HepG2 (cell line): ENCODE data around the gene SC5D. TPM values are rescaled to one million over a fixed set of nuclear protein-coding genes. Genes with fewer than 3 reads are reported as not detected.

Experiments
- ATAC-seq: fragments of 200-7000 bp; cut with Tn5 transposase; 3 replicates; pipeline ENCODE4 v1.9.1; 2020; ENCODE audit warnings: mild to moderate bottlenecking, moderate library complexity
- BruUV-seq: library from RNA; stranded (reverse); fragments of 400-500 nt; replicated peaks from 2 replicates; lab custom pipeline; 2021; lab: Mats Ljungman, UMichigan
- CTCF ChIA-PET: fragments of 300-600 bp; formaldehyde crosslinking; extraction: SDS; loops from one replicate; lab custom pipeline; 2021; ENCODE audit warnings: low total read pairs, inconsistent platforms, low intra/inter-chr PET ratio; lab: Yijun Ruan, JAX
- POLR2A ChIA-PET: fragments of 350-600 bp; sonication (Branson Sonifier 250); formaldehyde crosslinking; loops from one replicate; lab custom pipeline; 2020; ENCODE audit warnings: antibody characterized with exemption, inconsistent platforms; lab: Yijun Ruan, JAX
- DNase-seq: peaks from one replicate; pipeline ENCODE4 v3.0.0-alpha.2; 2015; ENCODE audit warnings: low spot score
- FAIRE-seq: peaks from 3 replicates; lab custom pipeline; 2011; peaks lifted over from hg19 to GRCh38; lab: Jason Lieb, UNC
- H2AFZ ChIP-seq: one replicate; pipeline ENCODE4 v1.6.1; 2011; ENCODE audit warnings: low read length, inconsistent platforms
- H3K27ac ChIP-seq: fragments of 300-600 bp; 3 replicates; pipeline ENCODE4 v1.8.0; 2011; ENCODE audit warnings: mixed run types, mild to moderate bottlenecking, mixed read lengths, low read length, inconsistent platforms; ENCODE audit not compliant: insufficient read depth; ENCODE audit errors: extremely low read length
- H3K27me3 ChIP-seq, 2 experiments: fragments of 200-600 bp in 1 of 2; 2 replicates in 1 of 2; 3 replicates in 1 of 2; pipeline versions ENCODE4 v1.6.0 to v1.8.0; 2011; ENCODE audit warnings: low read length in 2 of 2, mild to moderate bottlenecking in 2 of 2, moderate library complexity in 2 of 2, inconsistent platforms in 1 of 2; ENCODE audit not compliant: insufficient read depth in 2 of 2, control insufficient read depth in 1 of 2
- H3K36me3 ChIP-seq, 2 experiments: fragments of 200-600 bp in 1 of 2; replicated peaks in 1 of 2; 2 replicates in 1 of 2; 3 replicates in 1 of 2; pipeline versions ENCODE4 v1.5.1 to v1.8.0; 2011; ENCODE audit warnings: low read length in 2 of 2, inconsistent platforms in 1 of 2; ENCODE audit not compliant: insufficient read depth in 2 of 2, control insufficient read depth in 1 of 2
- H3K4me1 ChIP-seq: 2 replicates; pipeline ENCODE4 v1.5.1; 2012; ENCODE audit warnings: low read length, inconsistent platforms; ENCODE audit not compliant: insufficient read depth
- H3K4me2 ChIP-seq: 2 replicates; pipeline ENCODE4 v1.6.0; 2011; ENCODE audit warnings: low read depth, low read length, inconsistent platforms
- H3K4me3 ChIP-seq, 3 experiments: fragments of 200-600 bp in 1 of 3; sonication (generic), shearing (Covaris generic) in 1 of 3; replicated peaks in 1 of 3; 2 replicates each; pipeline ENCODE4 v1.5.1; 2011 to 2016; ENCODE audit warnings: low read length in 3 of 3, inconsistent platforms in 2 of 3, low read depth in 2 of 3, mild to moderate bottlenecking in 2 of 3, control low read depth in 1 of 3, mixed read lengths in 1 of 3; ENCODE audit not compliant: insufficient read depth in 1 of 3
- H3K79me2 ChIP-seq: one replicate; pipeline ENCODE4 v1.6.1; 2011; ENCODE audit warnings: low read length, inconsistent platforms; ENCODE audit not compliant: insufficient read depth
- H3K9ac ChIP-seq: 2 replicates; pipeline ENCODE4 v1.6.0; 2011; ENCODE audit warnings: mild to moderate bottlenecking, low read depth, low read length, inconsistent platforms; ENCODE audit not compliant: insufficient read depth
- H3K9me3 ChIP-seq: 2 replicates; pipeline ENCODE4 v1.5.1; 2012; ENCODE audit warnings: mild to moderate bottlenecking, low read length
- H4K20me1 ChIP-seq: 2 replicates; pipeline ENCODE4 v1.6.0; 2011; ENCODE audit warnings: inconsistent platforms, mild to moderate bottlenecking, low read length, moderate library complexity; ENCODE audit not compliant: insufficient read depth
- MEIS1 ChIP-seq: sonication (generic); formaldehyde crosslinking; IDR thresholded peaks from 2 replicates; pipeline ENCODE4 v1.9.0; 2021; ENCODE audit warnings: mild to moderate bottlenecking, missing genetic modification reagents, moderate library complexity, borderline replicate concordance
- PHF8 ChIP-seq: sonication (generic); formaldehyde crosslinking; IDR thresholded peaks from 2 replicates; pipeline ENCODE4 v1.5.0; 2020; ENCODE audit warnings: missing genetic modification reagents
- RBFOX2 ChIP-seq: fragments of 200-400 bp; formaldehyde crosslinking; IDR thresholded peaks from 2 replicates; pipeline ENCODE4 v1.6.1; 2017; ENCODE audit warnings: low read depth, mild to moderate bottlenecking, low read length
- ZNF121 ChIP-seq: sonication (generic); formaldehyde crosslinking; IDR thresholded peaks from 2 replicates; pipeline ENCODE4 v1.5.0; 2020; ENCODE audit warnings: mild to moderate bottlenecking, missing genetic modification reagents
- ZNF124 ChIP-seq: sonication (generic); formaldehyde crosslinking; IDR thresholded peaks from 2 replicates; pipeline ENCODE4 v1.4.0; 2020; ENCODE audit warnings: missing genetic modification reagents
- WGBS: methylation state at CpG from one replicate; pipeline ENCODE4 v1.1.6; 2017; ENCODE audit warnings: low lambda C conversion rate; 5-methylcytosine and 5-hydroxymethylcytosine counted together
- in situ Hi-C: cut with HindIII; loops from 2 replicates; pipeline ENCODE4 v1.10.0; 2017; ENCODE audit warnings: low pct_unique_long_range_greater_than_20kb; ENCODE audit not compliant: extremely low pct_ligation_motif_present
- intact Hi-C: fragments of 100-400 bp; cut with micrococcal nuclease; formaldehyde crosslinking; loops from one replicate; pipeline ENCODE4 v1.10.0; 2022; ENCODE audit not compliant: unreplicated experiment
- polyA plus RNA-seq, 8 experiments: library from polyadenylated mRNA; depleted of rRNA in 3 of 8; stranded (reverse) in 7 of 8; unstranded in 1 of 8; fragments of >200 nt; fragmentation: Illumina TruSeq in 4 of 8; extraction: Trizol in 4 of 8; gene quantifications; 2 replicates each; pipeline versions ENCODE4 v1.2.1 to v1.2.3, GENCODE V29; 2011 to 2016; ENCODE audit warnings: low read depth in 4 of 8, missing spikeins in 1 of 8, mixed read lengths in 1 of 8; ENCODE audit not compliant: insufficient read depth in 1 of 8
- total RNA-seq, 5 experiments: library from RNA; depleted of rRNA; stranded (reverse); fragments of >200 nt; fragmentation: Illumina TruSeq; extraction: Trizol; gene quantifications; 2 replicates each; pipeline ENCODE4 v1.2.3, GENCODE V29; 2016; ENCODE audit warnings: low read depth in 1 of 5
- TF ChIP-seq, protein P1 (sequence below): sonication (generic); formaldehyde crosslinking; IDR thresholded peaks from 2 replicates; pipeline ENCODE4 v1.4.0; 2020; ENCODE audit warnings: missing genetic modification reagents
- TF ChIP-seq, protein P2 (sequence below): IDR thresholded peaks from 2 replicates; pipeline ENCODE4 v1.6.1; 2018; ENCODE audit warnings: missing genetic modification reagents

The SC5D gene
- total and polyA plus RNA-seq, 2 of the 13 experiments (the other 11 are each of a cell fraction or from before 2014, with no cell fraction given) = 84.4 to 155 TPM

DNA sequence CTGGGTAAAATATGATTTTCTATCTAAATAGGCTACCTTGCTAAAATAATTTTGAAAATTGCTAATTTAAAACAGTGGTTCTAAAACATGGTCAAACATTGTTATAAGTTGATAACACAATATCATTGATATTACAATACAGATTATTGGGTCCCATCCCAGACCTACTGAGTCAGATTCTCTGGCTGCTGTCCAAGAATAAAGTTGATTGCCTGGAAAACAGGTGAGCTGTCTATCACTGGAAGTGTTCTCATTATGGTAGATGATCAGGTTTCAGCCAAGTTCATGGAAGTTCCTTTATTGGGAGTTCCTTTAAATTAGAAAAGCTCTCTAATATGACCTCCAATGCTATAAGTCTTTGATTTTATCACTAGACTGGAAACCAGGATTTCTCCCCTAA is 52.3 kb downstream of the SC5D start (continued):
- TF ChIP-seq ZNF124 = no peak
- no peak for TF ChIP-seq ZNF121 (CRISPR knock-in tag)
- TF ChIP-seq MEIS1 (CRISPR knock-in tag) = no peak

DNA sequence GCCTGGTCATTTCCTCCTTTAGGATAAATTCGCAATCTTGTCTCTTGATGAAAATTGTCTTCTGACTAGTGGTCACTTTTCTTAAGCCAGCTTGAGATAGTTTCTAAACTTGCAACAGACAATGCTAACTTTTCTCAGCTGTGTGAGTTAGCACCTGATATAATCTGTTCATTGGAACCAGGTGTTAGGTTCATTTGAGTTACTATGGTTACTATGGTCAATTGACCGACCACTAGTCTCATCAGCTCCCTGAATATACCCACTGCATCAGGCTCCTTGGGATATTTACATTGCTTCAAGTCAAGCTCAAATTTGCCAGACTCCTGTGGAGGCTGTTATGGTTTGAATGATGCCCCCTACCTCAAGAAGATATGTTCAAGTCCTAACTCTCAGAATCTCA is 54.5 kb downstream of the SC5D start:
- H4K20me1 ChIP-seq = no peaks in the 10 kb centered on the region
- no peak overlapping the region for H3K4me3 ChIP-seq
- intact Hi-C loops (no loop called here), in situ Hi-C loops (no loop called here)
- H3K79me2 ChIP-seq = no peaks in the 10 kb centered on the region
- no peak for ATAC-seq
- no peaks in the 10 kb centered on the region for H3K4me1 ChIP-seq
- no peak for DNase-seq
- no peak for FAIRE-seq
- H3K27me3 ChIP-seq = peaks cover 0 to 34% of the 10 kb centered on the region in 2 experiments; a peak in 3 of 5 replicates
- 61% methylated on average over 2 of the region's 2 CpGs for WGBS
- H3K9ac ChIP-seq = no peak overlapping the region
- H3K27ac ChIP-seq = no peak overlapping the region
- H3K36me3 ChIP-seq = no peaks in the 10 kb centered on the region
- no peak overlapping the region for H2AFZ ChIP-seq
- TF ChIP-seq PHF8 (CRISPR knock-in tag) = no peak
- TF ChIP-seq, protein P1, sequence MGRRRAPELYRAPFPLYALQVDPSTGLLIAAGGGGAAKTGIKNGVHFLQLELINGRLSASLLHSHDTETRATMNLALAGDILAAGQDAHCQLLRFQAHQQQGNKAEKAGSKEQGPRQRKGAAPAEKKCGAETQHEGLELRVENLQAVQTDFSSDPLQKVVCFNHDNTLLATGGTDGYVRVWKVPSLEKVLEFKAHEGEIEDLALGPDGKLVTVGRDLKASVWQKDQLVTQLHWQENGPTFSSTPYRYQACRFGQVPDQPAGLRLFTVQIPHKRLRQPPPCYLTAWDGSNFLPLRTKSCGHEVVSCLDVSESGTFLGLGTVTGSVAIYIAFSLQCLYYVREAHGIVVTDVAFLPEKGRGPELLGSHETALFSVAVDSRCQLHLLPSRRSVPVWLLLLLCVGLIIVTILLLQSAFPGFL (CRISPR knock-in tag) = no peak
- TF ChIP-seq, protein P2, sequence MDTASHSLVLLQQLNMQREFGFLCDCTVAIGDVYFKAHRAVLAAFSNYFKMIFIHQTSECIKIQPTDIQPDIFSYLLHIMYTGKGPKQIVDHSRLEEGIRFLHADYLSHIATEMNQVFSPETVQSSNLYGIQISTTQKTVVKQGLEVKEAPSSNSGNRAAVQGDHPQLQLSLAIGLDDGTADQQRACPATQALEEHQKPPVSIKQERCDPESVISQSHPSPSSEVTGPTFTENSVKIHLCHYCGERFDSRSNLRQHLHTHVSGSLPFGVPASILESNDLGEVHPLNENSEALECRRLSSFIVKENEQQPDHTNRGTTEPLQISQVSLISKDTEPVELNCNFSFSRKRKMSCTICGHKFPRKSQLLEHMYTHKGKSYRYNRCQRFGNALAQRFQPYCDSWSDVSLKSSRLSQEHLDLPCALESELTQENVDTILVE = no peak
- no peak for TF ChIP-seq RBFOX2
- TF ChIP-seq, all 625 proteins: peak for 0
- Histone ChIP-seq H3K4me2 (no peak overlapping the region), H3K9me3 (no peaks in the 10 kb centered on the region)
- no TSS peak for BruUV-seq
- ChIA-PET CTCF (no interaction called here), POLR2A (no interaction called here)
